ENCODE data around the gene PDGFC. TPM values are rescaled to one million over a fixed set of nuclear protein-coding genes. Genes with fewer than 3 reads are reported as not detected.

PDGFC gene
- total RNA-seq, 1 experiment from 2014 or later = 14.5 TPM

- H3K27me3 ChIP-seq (ENCODE audit: control insufficient read depth, insufficient read depth, low read length) = no peaks in the 10 kb centered on the region
- no peaks in the 10 kb centered on the region for H3K9me3 ChIP-seq (ENCODE audit: control insufficient read depth, insufficient read depth, low read depth, low read length)
- DNase-seq (ENCODE audit: low read depth, low spot score) (no peak), ATAC-seq (peak; percentile 48; the same call in 1 of the 2 replicates)
- H3K27ac ChIP-seq (ENCODE audit: low read length) = peak overlapping the region; percentile 85
- H3K36me3 ChIP-seq (ENCODE audit: control insufficient read depth, insufficient read depth, low read length) = no peaks in the 10 kb centered on the region
- TF ChIP-seq TCF7L2 (IDR thresholded peaks at IDR 0.05; ENCODE audit: low read depth, low read length) = no peak
- no peak for TF ChIP-seq POLR2AphosphoS5 (IDR thresholded peaks at IDR 0.05; ENCODE audit: low read depth, low read length)
- no peak for TF ChIP-seq SIN3A (IDR thresholded peaks at IDR 0.05; ENCODE audit: borderline replicate concordance, insufficient read depth, low read depth, low read length)
- no peak for TF ChIP-seq REST (IDR thresholded peaks at IDR 0.05; ENCODE audit: insufficient read depth in 1 of 2, low read depth in 2 of 2, low read length in 1 of 2)
- TF ChIP-seq, protein P1, sequence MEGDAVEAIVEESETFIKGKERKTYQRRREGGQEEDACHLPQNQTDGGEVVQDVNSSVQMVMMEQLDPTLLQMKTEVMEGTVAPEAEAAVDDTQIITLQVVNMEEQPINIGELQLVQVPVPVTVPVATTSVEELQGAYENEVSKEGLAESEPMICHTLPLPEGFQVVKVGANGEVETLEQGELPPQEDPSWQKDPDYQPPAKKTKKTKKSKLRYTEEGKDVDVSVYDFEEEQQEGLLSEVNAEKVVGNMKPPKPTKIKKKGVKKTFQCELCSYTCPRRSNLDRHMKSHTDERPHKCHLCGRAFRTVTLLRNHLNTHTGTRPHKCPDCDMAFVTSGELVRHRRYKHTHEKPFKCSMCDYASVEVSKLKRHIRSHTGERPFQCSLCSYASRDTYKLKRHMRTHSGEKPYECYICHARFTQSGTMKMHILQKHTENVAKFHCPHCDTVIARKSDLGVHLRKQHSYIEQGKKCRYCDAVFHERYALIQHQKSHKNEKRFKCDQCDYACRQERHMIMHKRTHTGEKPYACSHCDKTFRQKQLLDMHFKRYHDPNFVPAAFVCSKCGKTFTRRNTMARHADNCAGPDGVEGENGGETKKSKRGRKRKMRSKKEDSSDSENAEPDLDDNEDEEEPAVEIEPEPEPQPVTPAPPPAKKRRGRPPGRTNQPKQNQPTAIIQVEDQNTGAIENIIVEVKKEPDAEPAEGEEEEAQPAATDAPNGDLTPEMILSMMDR (IDR thresholded peaks at IDR 0.05) = no peak
- peak overlapping the region in 1 of 2 experiments; percentile 34; a peak in 2 of 4 replicates for H3K4me3 ChIP-seq (ENCODE audit: low read depth in 2 of 2, low read length in 2 of 2)
- POLR2A ChIA-PET = no interaction called here
- H3K4me1 ChIP-seq (ENCODE audit: control insufficient read depth, insufficient read depth, low read length) = peaks cover 64% of the 10 kb centered on the region
- no TSS peak for BruUV-seq (replicated peaks)
- in situ Hi-C loops (cut with HindIII; ENCODE audit: low pct_unique_long_range_greater_than_20kb, low sequenced_read_pairs) (no loop called here), intact Hi-C loops (cut with micrococcal nuclease; ENCODE audit: unreplicated experiment) (no loop called here)
- CTCF ChIA-PET = interaction anchor here (0.7 kb wide), 1 partner anchor 24 kb away, joined by 5 read pairs; no protein-coding TSS in a partner anchor
Observed at GRCh38 chr4:156948738-156949137, 22.9 kb downstream of the PDGFC start.

GRCh38 chr4:156948133-156948532, 23.5 kb downstream of the PDGFC start:
- Histone ChIP-seq H3K27me3 (ENCODE audit: control insufficient read depth, insufficient read depth, low read length) (no peaks in the 10 kb centered on the region), H3K36me3 (ENCODE audit: control insufficient read depth, insufficient read depth, low read length) (no peaks in the 10 kb centered on the region), H3K9me3 (ENCODE audit: control insufficient read depth, insufficient read depth, low read depth, low read length) (no peaks in the 10 kb centered on the region), H3K4me3 (ENCODE audit: low read depth in 2 of 2, low read length in 2 of 2) (peak overlapping the region in 1 of 2 experiments; percentile 34; a peak in 1 of 4 replicates), H3K27ac (ENCODE audit: low read length) (peak overlapping the region; percentile 85), H3K4me1 (ENCODE audit: control insufficient read depth, insufficient read depth, low read length) (peaks cover 70% of the 10 kb centered on the region)
- DNase-seq (ENCODE audit: low read depth, low spot score) (no peak), ATAC-seq (no peak)
- BruUV-seq (replicated peaks) = no TSS peak
- ChIA-PET POLR2A (no interaction called here), CTCF (no interaction called here)
- TF ChIP-seq POLR2AphosphoS5 (IDR thresholded peaks at IDR 0.05; ENCODE audit: low read depth, low read length) (no peak), TCF7L2 (IDR thresholded peaks at IDR 0.05; ENCODE audit: low read depth, low read length) (no peak), SIN3A (IDR thresholded peaks at IDR 0.05; ENCODE audit: borderline replicate concordance, insufficient read depth, low read depth, low read length) (no peak), REST (IDR thresholded peaks at IDR 0.05; ENCODE audit: insufficient read depth in 1 of 2, low read depth in 2 of 2, low read length in 1 of 2) (no peak)
- TF ChIP-seq, protein P1 (IDR thresholded peaks at IDR 0.05) = no peak
- intact Hi-C loops (cut with micrococcal nuclease; ENCODE audit: unreplicated experiment) = no loop called here
- in situ Hi-C loops (cut with HindIII; ENCODE audit: low pct_unique_long_range_greater_than_20kb, low sequenced_read_pairs) = no loop called here

All from Panc1 (cell line).